Stimulated activated CD4-positive, alpha-beta T cell treated with anti-CD3 and anti-CD28 coated beads, Interleukin-4, amount 100 ng/mL, for 1 hour (primary cell): Measurements from ENCODE around the gene KRTCAP2.
A peak's percentile ranks its signal among the peaks of the same experiment; 100 is the strongest.
"Not testable (repeated sequence)": the region's sequence is repeated elsewhere in the genome, so short reads cannot be mapped to it uniquely, and the experiment has no call there.

Experiments
- DNase-seq: peaks from one replicate; pipeline ENCODE4 v3.0.0-alpha.2; 2020

The KRTCAP2 gene

GRCh38 chr1:155198547-155198906 is 25.4 kb upstream of the KRTCAP2 start:
- DNase-seq: no peak

DNA sequence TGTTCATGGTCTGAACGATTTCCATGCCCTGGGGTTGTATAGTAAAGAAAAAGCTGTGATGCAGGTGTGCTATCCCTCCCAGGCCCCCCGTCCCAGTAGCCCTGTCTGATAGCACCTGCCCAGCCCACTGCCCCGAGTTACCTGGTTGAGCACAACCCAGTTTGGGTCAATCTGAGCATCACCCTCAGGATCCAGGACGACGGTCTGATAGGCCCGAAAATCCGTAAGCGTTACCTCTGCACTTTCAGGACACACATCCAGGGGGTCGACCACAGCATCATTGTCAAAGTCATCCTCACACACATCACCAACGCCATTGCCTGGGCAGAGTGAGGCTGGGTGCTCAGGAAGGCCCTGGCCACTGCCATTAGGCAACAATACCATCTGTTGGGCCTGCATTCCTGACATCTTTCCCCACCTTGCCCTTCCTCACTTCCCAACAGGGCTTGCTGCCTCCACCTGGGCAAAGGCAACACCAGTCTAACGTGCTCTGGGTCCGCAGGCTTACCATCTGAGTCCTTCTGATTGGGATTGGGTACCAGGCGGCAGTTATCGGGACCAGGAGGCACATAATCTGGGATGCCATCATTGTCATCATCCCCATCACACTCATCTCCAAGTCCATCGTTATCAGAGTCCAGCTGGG is 24.9 kb upstream of the KRTCAP2 start:
- no peak for DNase-seq

DNA sequence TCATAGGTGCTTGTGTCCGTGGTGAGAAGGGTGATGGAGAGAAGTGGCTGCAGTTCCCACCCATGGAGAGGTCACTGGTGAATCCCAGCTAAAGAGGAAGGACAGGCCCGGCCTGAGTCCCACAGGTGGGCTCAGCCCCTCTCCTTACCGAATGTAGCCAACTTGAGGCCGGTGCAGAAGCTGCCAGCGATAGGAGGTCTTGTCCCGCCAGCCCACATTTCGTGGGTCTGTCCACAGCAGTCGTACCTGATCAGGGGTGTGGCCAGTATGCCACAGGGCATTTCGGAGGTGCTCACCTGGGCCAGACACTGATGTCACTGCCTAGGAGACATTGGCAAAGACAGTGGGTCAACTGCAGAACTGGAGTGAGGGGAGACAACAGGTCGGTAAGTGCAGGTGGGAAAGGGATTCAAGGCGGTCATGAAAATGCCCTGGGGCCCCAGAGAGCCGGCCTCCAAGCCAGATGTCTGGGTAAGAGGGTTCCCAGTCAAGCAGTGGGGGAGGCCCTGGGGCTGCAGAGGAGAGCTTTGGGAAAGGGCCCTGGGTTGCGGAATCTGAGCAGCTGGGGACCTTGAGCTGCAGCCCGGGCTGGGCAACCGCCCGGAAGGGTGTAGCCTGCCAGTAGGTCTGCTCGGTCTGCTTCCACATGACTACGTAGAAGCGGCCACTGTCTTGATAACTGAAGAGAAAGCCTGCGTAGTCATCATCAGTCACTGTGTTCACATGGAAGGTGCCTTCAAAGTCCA is 24.0 kb upstream of the KRTCAP2 start:
- DNase-seq: no peak

GRCh38 chr1:155196103-155196892 is 23.2 kb upstream of the KRTCAP2 start:
- no peak for DNase-seq

GRCh38 chr1:155195201-155196102 is 22.3 kb upstream of the KRTCAP2 start:
- DNase-seq: no peak

DNA sequence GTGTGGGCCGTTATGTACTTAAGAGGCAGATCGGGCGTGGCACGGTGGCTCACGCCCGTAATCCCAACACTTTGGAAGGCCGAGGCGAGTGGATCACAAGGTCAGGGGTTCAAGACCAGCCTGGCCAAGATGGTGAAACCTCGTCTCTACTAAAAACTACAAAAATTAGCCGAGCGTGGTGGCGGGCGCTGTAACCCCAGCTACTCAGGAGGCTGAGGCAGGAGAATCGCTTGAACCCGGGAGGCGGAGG is 20.8 kb upstream of the KRTCAP2 start:
- not testable (repeated sequence) for DNase-seq

DNA sequence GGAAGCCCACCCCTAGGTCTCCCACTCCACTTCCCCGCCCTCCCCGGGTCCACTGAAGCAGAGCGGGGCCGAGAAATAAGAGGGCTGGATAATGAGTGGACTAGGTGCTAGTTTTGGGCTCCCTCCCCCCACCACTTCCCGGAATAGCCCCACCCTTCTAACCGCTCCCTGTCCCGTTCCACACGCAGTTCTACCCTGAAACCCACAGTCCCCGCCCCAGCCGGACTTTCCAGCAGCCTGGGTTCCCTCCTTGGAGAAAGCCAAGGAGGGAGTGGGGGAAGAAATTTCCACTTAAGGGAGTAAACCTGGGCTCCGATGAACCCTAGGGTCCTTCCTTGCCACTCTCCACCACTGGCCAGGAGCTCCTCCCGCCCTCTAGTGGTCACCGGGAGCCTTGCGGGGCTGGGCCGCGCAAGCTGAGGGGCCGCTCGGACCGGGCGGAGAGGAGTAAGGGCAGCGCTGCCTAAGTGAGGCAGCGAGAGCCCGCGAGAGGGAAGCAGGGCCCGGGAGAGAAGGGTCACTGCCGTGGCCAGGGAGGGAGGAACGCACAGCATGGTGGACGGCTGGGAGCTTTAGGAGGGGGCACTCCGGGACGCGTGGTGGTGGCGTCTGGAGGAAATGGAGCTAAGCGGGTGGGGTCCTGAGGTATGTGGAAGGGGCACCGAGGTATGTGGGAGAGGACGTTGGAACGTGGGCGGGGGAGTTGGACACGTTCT is 20.3 kb upstream of the KRTCAP2 start:
- DNase-seq: peak; percentile 74

DNA sequence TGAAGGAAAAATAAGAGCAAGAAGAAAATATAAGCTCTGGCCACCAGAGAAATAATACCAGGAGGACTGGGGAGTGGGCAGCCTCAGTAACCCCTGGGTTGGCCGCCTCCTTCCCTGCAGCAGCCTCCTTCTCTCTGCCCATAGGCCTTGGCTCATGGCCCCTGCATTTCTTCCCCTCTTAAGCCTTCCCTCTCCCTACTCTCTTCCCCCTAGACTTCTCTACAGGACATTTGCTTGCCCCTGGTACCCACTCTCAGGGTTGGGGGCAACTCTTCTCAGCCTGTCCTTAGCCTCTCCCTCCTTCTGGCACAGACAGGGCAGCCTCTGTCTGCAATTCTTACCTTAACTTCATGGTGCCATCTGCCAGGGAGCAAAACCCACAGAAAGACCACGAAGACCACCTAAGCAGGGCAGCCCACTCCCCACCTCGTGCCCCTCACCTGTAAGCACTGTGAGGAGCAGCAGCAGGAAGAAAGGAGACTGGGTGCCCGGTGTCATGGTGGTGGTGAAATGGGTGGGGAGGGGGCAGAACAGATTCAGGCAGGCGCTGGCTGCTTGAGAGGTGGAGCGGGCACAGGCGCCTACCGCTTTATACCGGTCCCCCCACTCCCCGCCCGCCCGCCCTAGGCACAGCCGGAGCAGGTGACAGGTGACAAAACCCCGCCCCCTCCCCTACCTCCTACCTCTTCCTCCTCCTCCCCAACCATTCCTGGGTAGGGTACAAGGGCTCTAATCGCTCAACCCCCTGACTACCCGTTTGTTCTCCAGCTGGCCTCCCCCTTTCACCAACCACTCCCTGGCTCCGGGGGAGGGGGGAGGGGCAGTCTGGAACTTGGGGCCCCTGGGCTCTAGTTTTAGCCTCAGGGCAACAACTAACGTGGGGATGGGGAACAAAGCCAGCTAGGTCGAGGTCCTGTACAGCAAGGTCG is 19.5 kb upstream of the KRTCAP2 start:
- DNase-seq: peak; percentile 35

DNA sequence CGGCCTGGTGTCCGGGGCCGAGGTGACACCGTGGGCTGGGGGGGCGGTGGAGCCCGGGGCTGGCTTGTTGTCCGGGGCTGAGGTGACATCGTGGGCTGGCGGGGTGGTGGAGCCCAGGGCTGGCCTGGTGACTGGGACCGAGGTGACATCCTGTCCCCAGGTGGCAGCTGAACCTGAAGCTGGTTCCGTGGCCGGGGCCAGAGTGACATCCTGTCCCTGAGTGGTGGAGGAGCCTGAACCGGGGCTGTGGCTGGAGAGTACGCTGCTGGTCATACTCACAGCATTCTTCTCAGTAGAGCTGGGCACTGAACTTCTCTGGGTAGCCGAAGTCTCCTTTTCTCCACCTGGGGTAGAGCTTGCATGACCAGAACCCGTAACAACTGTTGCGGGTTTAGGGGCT is 18.8 kb upstream of the KRTCAP2 start:
- no peak for DNase-seq

DNA sequence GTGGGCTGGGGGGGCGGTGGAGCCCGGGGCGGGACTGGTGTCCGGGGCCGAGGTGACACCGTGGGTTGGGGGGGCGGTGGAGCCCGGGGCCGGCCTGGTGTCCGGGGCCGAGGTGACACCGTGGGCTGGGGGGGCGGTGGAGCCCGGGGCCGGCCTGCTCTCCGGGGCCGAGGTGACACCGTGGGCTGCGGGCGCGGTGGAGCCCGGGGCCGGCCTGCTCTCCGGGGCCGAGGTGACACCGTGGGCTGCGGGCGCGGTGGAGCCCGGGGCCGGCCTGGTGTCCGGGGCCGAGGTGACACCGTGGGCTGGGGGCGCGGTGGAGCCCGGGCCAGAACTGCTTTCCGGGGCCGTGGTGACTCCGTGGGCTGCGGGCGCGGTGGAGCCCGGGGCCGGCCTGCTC is 16.8 kb upstream of the KRTCAP2 start:
- not testable (repeated sequence) for DNase-seq

DNA sequence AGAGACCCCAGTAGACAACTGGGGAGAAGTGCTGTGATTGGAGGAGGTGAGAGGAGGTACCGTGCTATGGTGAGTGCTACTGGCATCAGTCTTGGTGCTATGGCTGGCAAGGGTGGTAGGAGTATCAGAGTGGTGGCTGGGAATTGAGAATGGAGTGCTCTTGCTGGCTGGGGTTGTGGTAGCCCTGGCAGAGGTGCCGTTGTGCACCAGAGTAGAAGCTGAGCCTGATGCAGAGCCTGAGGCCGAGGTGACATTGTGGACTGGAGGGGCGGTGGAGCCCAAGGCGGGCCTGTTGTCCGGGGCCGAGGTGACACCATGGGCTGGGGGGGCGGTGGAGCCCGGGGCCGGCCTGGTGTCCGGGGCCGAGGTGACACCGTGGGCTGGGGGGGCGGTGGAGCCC is 15.2 kb upstream of the KRTCAP2 start:
- no peak for DNase-seq

GRCh38 chr1:155187456-155187891 is 14.4 kb upstream of the KRTCAP2 start:
- no peak for DNase-seq

DNA sequence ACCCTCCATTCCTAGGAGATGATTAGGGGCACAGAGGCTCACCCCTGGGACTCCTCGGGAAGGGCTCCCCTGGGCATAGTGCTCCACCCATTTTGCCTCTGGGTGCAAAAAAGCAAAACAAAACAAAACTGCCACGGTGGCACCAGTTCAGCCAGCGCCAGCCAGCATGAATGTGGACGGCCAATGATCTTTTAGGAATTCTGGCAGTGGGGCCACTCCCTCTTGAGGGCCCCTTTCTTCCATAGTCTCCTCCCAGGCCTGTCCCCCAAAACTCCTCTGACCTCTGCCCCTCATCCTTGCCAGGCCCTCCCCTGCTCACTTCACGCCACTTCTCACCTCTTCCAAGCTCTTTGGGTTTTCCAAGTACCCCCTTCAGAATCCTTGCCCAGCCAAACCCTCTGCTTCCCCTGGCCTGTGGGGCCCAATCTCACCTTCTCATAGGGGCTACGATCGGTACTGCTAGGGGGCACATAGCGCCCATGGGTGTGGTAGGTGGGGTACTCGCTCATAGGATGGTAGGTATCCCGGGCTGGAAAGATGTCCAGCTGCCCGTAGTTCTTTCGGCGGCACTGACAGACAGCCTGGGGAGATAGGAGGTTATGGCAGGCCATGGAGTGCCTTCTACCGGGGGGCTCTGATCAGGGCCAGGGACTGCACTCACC is 13.8 kb upstream of the KRTCAP2 start:
- DNase-seq: no peak

DNA sequence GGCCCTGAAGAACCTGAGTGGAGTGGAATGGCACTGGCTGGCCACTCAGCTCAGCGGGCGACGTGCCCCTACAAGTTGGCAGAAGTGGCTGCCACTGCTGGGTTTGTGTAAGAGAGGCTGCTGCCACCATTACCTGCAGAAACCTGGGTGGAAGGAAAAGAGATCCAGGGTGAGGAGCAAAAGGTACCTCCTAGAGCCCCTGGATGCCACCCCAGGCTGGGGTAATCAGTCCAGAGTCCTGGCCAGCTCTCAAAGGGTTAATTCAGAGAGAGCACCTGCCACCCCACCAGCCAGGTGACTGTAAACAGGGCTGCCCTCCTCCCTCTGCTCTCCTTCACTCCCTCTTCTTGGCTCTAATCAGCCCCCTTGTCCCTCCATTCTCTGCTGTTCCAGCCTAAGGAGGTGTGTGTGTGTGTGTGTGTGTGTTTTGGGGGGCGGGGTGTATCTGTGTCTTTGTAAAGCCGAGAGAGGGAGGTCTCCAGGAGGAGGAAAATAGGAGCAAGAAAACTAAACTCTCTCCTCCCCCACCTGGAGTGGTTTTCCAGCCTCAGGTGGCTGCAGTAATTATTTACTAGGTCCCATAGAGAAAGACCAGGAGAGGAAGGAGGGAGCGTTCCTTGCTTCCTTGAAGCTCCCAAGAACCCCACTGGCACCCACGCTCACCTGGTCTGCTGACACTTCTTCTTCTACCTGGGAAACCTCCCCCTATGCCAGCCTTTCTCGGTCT is 13.1 kb upstream of the KRTCAP2 start:
- no peak for DNase-seq

DNA sequence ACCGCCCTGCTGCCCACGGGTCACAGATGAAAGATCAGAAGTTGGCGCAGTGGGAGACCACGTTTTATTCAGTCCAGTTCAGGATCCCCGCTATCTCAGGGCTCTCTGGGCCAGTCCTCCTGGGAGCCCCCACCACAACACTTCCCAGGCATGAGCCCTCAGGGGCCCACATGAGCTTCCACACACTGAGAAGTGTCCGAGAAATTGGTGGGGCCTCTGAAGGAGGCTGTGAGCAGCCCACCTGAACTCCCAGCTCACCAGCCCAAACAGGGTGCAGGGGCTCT is 12.6 kb upstream of the KRTCAP2 start:
- no peak for DNase-seq

GRCh38 chr1:155184835-155185782 is 12.0 kb upstream of the KRTCAP2 start:
- DNase-seq: no peak

DNA sequence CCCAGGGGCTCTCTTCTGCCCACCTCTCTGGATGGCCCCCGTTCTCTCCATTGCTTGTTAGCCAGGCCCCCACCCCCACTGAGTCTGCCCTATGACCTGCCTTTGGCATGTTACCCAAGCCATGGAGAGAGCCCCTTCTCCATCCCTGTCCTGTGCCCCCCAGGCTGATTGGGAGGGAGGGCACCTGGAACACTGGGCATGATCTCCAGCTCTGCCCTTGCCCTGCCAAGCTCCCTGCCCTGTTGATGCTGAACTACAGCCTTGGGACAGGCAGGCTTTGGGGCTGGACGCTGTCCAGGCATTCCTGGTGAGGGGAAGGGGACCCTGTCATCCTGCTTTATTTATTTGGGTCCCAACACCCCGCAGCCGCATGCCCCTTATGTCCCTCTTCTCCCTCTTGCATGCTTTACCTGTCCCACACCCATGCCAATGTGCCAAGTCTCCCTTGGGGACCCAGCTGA is 11.3 kb upstream of the KRTCAP2 start:
- no peak for DNase-seq

DNA sequence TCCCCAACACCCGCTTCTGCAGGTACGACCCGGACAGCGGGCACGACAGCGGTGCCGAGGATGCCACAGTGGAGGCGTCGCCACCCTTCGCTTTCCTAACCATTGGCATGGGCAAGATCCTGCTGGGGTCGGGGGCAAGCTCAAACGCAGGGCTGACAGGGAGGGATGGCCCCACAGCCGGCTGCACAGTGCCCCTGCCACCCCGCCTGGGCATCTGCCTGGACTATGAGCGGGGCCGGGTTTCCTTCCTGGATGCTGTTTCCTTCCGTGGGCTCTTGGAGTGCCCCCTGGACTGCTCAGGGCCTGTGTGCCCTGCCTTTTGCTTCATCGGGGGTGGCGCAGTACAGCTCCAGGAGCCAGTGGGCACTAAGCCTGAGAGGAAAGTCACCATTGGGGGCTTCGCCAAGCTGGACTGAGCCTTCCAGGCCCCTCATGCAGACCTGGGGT is 10.7 kb upstream of the KRTCAP2 start:
- DNase-seq: no peak

- DNase-seq: no peak
Observed at GRCh38 chr1:155182052-155182550, 9.0 kb upstream of the KRTCAP2 start.
